ENCODE data around the gene CTNNBL1. TPM values are rescaled to one million over a fixed set of nuclear protein-coding genes. Genes with fewer than 3 reads are reported as not detected.

CTNNBL1 gene
- total RNA-seq, 2 donors from 2014 or later = 8.6 to 17.4 TPM

DNA sequence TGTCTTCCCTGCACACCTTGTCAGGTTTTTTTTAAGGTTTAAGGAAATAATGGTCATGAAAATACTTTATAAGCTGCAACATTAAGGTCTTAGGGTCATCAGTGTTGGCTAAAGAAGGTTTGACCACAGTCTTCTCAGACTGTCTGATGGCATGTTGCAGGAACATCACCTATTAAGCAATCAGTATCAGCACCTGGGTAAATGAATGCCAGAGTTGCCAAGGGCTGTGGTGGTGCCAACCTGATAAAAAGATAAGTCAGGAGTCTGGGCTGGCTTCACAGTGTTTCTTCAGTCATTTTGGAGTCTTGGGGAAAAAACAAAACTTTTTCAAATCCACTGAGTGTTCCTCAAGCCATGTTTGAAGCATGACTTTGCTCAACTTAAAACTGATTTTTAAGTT lies 147.6 kb downstream of the CTNNBL1 start:
- H3K4me1 ChIP-seq = peaks cover 7% of the 10 kb centered on the region
- H3K4me3 ChIP-seq = no peak overlapping the region
- DNase-seq = no peak
- TF ChIP-seq, protein P1, sequence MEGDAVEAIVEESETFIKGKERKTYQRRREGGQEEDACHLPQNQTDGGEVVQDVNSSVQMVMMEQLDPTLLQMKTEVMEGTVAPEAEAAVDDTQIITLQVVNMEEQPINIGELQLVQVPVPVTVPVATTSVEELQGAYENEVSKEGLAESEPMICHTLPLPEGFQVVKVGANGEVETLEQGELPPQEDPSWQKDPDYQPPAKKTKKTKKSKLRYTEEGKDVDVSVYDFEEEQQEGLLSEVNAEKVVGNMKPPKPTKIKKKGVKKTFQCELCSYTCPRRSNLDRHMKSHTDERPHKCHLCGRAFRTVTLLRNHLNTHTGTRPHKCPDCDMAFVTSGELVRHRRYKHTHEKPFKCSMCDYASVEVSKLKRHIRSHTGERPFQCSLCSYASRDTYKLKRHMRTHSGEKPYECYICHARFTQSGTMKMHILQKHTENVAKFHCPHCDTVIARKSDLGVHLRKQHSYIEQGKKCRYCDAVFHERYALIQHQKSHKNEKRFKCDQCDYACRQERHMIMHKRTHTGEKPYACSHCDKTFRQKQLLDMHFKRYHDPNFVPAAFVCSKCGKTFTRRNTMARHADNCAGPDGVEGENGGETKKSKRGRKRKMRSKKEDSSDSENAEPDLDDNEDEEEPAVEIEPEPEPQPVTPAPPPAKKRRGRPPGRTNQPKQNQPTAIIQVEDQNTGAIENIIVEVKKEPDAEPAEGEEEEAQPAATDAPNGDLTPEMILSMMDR (IDR thresholded peaks at IDR 0.05) = no peak
- no peak for TF ChIP-seq POLR2A (IDR thresholded peaks at IDR 0.05)
- no peak overlapping the region for H3K27ac ChIP-seq
- H3K36me3 ChIP-seq (replicated peaks in 1 of 2; ENCODE audit: insufficient read depth in 1 of 2, low read depth in 2 of 2) = peaks cover 3 to 4% of the 10 kb centered on the region in 2 donors
- H3K27me3 ChIP-seq = no peaks in the 10 kb centered on the region
- intact Hi-C loops (cut with DNase I) = no loop called here
- no peaks in the 10 kb centered on the region for H3K9me3 ChIP-seq
- ATAC-seq = no peak

DNA sequence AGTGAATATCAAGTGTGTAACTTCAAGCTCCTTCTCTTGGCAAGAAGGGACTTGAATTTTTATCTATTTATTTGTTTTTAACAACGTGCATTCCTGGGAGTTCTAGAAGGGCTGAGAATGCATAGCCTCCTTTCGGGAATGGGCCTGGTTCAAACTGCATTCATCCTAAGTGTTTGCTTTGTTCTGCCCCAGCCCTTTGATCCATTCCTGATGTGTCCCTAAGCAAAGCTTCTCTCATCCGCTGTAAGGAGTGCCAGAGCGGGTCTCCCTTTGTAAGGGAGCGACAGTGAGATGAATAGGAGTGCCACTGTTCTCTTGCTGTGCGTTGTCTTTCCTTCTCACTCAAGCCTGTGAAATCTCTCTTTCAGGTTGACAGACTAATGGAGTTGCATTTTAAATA lies 148.1 kb downstream of the CTNNBL1 start:
- intact Hi-C loops (cut with DNase I) = no loop called here
- H3K27ac ChIP-seq = no peak overlapping the region
- peaks cover 3 to 4% of the 10 kb centered on the region in 2 donors for H3K36me3 ChIP-seq (replicated peaks in 1 of 2; ENCODE audit: insufficient read depth in 1 of 2, low read depth in 2 of 2)

DNA sequence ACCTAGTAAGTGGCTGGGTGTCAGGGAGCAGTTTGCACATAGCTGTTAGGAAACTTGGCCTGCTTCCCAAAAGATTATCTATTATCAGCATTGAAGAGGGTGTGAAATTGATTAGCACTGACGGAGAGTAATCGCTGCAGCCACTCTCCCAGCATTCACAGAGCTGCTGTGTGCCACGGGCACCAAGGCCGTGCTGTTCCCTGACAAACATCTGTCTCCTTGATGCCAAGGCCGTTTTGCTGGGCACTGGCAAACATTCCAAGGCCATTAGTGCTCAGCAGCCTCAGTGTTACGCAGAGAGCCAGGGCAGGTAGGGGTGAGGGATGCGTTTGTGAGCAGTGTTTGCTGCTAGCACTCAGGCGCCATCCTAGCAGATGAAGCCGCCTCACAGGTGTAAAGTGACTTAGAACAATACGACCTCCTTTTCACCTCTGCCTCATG lies 151.4 kb downstream of the CTNNBL1 start:
- no peak for TF ChIP-seq POLR2A (IDR thresholded peaks at IDR 0.05)
- TF ChIP-seq, protein P1 (IDR thresholded peaks at IDR 0.05) = no peak
- H3K36me3 ChIP-seq (replicated peaks in 1 of 2; ENCODE audit: insufficient read depth in 1 of 2, low read depth in 2 of 2) = peaks cover 3 to 4% of the 10 kb centered on the region in 2 donors
- intact Hi-C loops (cut with DNase I) = no loop called here
- DNase-seq (peak; percentile 27 to 57 (median 46)), ATAC-seq (no peak)
- WGBS, 2 donors = 24 to 28% methylated on average over 8 to 10 of the region's 10 CpGs
- H3K27me3 ChIP-seq = no peaks in the 10 kb centered on the region
- no peak overlapping the region for H3K4me3 ChIP-seq
- H3K4me1 ChIP-seq = peaks cover 7% of the 10 kb centered on the region
- no peaks in the 10 kb centered on the region for H3K9me3 ChIP-seq
- H3K27ac ChIP-seq = no peak overlapping the region

More for the DNA sequence above, 148.1 kb downstream of the CTNNBL1 start:
- H3K9me3 ChIP-seq = no peaks in the 10 kb centered on the region
- H3K27me3 ChIP-seq = no peaks in the 10 kb centered on the region
- 90 to 92% methylated on average over 6 of the region's 6 CpGs for WGBS, 2 donors
- DNase-seq (no peak), ATAC-seq (no peak)
- H3K4me3 ChIP-seq = no peak overlapping the region
- TF ChIP-seq POLR2A (IDR thresholded peaks at IDR 0.05) = no peak
- TF ChIP-seq, protein P1 (IDR thresholded peaks at IDR 0.05) = no peak
- peaks cover 7% of the 10 kb centered on the region for H3K4me1 ChIP-seq

DNA sequence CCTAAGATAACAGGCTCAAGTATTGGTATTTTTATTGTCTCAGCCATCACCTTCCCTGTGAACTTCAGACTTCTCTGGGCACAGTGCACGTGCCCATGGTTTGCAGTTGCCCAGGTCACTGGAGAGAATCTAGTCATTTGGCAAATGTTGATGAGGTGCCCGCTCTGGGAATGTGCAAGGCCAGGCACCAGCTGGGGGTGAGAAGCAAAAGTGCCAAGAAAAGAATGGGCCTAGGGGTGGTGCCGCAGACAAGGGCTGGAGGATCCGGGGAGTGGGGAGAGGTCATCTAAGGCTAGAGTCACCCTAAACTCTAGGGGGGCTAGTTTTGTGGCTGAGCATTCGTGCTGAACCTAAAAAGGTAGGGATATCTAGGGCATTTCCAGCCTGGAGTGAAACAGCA lies 152.0 kb downstream of the CTNNBL1 start:
- Histone ChIP-seq H3K9me3 (no peaks in the 10 kb centered on the region), H3K27me3 (no peaks in the 10 kb centered on the region), H3K27ac (no peak overlapping the region), H3K4me3 (no peak overlapping the region), H3K4me1 (peaks cover 7% of the 10 kb centered on the region), H3K36me3 (replicated peaks in 1 of 2; ENCODE audit: insufficient read depth in 1 of 2, low read depth in 2 of 2) (peaks cover 3 to 4% of the 10 kb centered on the region in 2 donors)
- no peak for TF ChIP-seq POLR2A (IDR thresholded peaks at IDR 0.05)
- TF ChIP-seq, protein P1 (IDR thresholded peaks at IDR 0.05) = no peak
- no peak for ATAC-seq
- WGBS, 2 donors = 83 to 92% methylated on average over 5 of the region's 5 CpGs
- DNase-seq = no peak
- intact Hi-C loops (cut with DNase I) = no loop called here

DNA sequence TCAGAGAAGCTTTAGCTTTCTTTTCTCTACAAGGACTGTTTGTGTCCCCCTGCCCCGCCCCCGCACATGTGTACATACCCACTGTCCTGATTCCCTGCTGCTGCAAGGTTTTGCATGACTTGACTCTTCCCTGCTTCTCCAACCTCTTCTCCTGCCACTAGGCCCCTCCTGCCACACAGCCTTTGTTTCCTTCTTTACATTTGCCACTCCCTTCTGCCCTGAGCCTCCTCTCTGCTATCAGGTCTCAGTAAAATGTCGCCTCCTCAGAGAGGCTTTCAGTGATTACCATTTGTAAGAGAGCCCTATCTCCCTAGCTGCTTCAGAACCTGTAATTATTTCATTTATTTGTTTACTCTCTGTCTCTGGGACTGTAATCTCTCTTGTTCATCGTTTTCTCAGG lies 152.7 kb downstream of the CTNNBL1 start:
- peaks cover 3 to 4% of the 10 kb centered on the region in 2 donors for H3K36me3 ChIP-seq (replicated peaks in 1 of 2; ENCODE audit: insufficient read depth in 1 of 2, low read depth in 2 of 2)
- no peak for TF ChIP-seq POLR2A (IDR thresholded peaks at IDR 0.05)
- TF ChIP-seq, protein P1 (IDR thresholded peaks at IDR 0.05) = no peak

More for the DNA sequence above, 152.7 kb downstream of the CTNNBL1 start:
- no peak overlapping the region for H3K4me3 ChIP-seq
- DNase-seq (no peak), ATAC-seq (no peak)
- WGBS, 2 donors = 86 to 92% methylated on average over 4 of the region's 4 CpGs
- H3K4me1 ChIP-seq = peaks cover 7% of the 10 kb centered on the region
- intact Hi-C loops (cut with DNase I) = no loop called here
- H3K27me3 ChIP-seq = no peaks in the 10 kb centered on the region
- H3K9me3 ChIP-seq = no peaks in the 10 kb centered on the region
- no peak overlapping the region for H3K27ac ChIP-seq
